Activated CD4-positive, alpha-beta T cell treated with anti-CD3 and anti-CD28 coated beads, Interleukin-2, amount 10 ng/mL, durations not matched to agents 24 days and 14 days (primary cell): ENCODE results near the gene GNA12. TPM values are rescaled to one million over a fixed set of nuclear protein-coding genes. Genes with fewer than 3 reads are reported as not detected.
A peak's percentile ranks its signal among the peaks of the same experiment; 100 is the strongest.
"Not testable (repeated sequence)": the region's sequence is repeated elsewhere in the genome, so short reads cannot be mapped to it uniquely, and the experiment has no call there.

Experiments
- DNase-seq: peaks from one replicate; pipeline ENCODE4 v3.0.0; 2022
- H3K27ac Mint-ChIP-seq: one replicate; pipeline ENCODE4 v1.8.0; 2022; ENCODE audit warnings: mild to moderate bottlenecking, mixed read lengths
- H3K27me3 Mint-ChIP-seq: one replicate; pipeline ENCODE4 v1.8.0; 2022; ENCODE audit warnings: mixed read lengths
- H3K36me3 Mint-ChIP-seq: one replicate; pipeline ENCODE4 v1.8.0; 2022; ENCODE audit warnings: low read depth, mild to moderate bottlenecking, mixed read lengths
- H3K4me1 Mint-ChIP-seq: one replicate; pipeline ENCODE4 v1.8.0; 2021; ENCODE audit warnings: mixed read lengths
- H3K4me3 Mint-ChIP-seq: one replicate; pipeline ENCODE4 v1.8.0; 2022; ENCODE audit warnings: mild to moderate bottlenecking, moderate library complexity, mixed read lengths
- H3K9me3 Mint-ChIP-seq: one replicate; pipeline ENCODE4 v1.8.0; 2021; ENCODE audit warnings: mixed read lengths
- intact Hi-C: fragments of 100-400 bp; cut with micrococcal nuclease; formaldehyde crosslinking; loops from one replicate; pipeline ENCODE4 v1.15.1; 2023
- total RNA-seq: library from RNA; stranded (reverse); gene quantifications from 2 replicates; pipeline ENCODE4 v1.2.3, GENCODE V29; 2022

GNA12 gene
- total RNA-seq, 1 donor from 2014 or later = 31.0 TPM

DNA sequence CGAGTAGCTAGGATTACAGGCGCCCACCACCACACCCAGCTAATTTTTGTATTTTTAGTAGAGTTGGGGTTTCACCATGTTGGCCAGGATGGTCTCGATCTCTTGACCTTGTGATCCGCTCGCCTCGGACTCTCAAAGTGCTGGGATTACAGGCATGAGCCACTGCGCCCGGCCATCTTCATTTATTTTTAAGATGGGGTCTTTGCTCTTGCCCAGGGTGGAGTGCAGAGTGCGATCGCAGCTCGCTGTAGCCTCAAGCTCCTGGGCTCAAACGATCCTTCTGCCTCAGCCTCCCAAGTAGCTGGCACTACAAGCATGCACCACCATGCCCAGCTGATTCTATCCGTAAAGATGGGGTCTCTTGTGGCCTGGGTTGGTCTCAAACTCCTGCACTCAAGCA is 116.9 kb downstream of the GNA12 start:
- H3K9me3 Mint-ChIP-seq, H3K4me3 Mint-ChIP-seq, H3K27ac Mint-ChIP-seq, intact Hi-C loops, H3K4me1 Mint-ChIP-seq, H3K27me3 Mint-ChIP-seq, DNase-seq, H3K36me3 Mint-ChIP-seq: not testable (repeated sequence)

DNA sequence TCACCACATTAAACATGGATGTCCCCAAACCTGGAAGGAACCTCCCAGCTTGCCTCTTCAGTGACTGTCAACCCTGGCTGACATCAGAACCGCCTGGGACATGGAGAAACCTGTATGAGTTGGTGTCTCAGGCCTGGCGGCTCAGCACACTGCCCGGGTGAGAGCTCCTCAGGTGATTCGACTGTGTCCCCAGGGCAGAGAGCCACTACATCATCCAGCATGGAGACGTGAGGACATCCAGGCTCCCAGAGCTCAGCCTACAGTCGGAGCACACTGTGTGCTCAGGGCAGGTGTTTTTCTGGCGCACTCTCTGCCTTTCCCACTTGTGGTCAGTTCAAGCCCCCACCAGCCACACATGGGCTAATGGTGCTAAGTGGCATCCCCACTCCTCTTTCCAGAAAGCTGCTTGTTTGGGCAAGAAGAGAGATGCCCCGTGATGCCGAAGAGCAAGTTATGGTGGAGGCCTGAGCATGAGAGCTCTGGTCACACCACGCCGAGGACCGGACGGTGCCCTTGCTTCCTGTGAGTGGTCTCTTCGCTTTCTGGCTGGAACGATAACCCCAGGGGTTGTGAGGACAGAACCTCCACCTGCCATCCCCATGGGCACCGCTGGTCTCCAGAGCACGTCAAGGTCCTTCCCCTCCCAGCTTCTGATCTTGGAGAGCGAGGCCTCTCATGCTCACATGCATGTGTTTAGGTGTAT is 117.6 kb downstream of the GNA12 start:
- no peak for DNase-seq
- H3K36me3 Mint-ChIP-seq = peaks cover 9% of the 10 kb centered on the region
- no peak overlapping the region for H3K27ac Mint-ChIP-seq
- H3K4me1 Mint-ChIP-seq = peaks cover 1% of the 10 kb centered on the region
- no peaks in the 10 kb centered on the region for H3K9me3 Mint-ChIP-seq
- intact Hi-C loops = no loop called here
- no peak overlapping the region for H3K4me3 Mint-ChIP-seq
- no peaks in the 10 kb centered on the region for H3K27me3 Mint-ChIP-seq

DNA sequence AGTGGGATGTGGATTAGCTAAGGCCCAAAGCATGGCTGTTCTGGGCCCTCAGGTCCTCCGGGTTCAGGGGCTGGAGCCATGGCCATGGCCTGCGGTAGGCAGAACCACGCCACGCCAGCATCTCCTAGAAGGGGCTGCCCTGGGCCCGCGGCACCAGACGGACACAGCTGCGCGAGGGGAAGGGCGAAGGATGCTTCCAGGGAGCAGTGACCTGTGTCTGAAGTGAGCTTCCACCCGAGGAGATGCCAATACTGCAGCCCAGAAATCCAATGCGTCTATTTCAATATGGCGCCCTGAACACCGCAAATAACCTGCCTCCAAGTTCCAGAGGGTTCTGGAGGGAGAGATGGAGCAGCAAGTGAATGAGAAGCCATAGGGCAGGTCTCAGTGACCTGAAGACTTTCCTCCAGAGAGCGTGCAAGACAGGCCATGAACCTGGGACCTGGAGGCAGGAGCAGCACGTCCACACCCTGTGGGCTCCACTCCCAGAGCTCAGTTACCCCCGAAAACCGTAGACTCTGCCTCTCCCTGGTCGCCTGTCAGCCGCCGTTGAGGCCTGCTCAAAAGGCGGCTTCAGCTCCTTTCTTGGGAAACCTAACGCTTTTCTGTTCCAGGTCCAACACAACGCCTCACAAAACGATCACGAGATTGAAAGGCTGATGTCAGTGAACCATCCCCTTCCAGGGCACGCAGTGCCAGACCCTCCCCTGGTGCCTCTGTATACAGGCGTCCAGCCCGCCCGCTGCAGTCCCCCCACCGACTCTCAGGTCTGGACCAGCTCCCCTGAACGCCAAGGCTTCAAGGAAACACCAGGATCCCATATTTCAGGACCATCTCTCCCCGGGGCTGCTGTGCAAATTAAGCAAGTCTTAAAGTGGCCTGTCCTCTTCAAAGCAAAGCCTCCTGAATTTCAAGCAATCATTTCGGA is 118.7 kb downstream of the GNA12 start:
- no peak for DNase-seq
- no peaks in the 10 kb centered on the region for H3K9me3 Mint-ChIP-seq

DNA sequence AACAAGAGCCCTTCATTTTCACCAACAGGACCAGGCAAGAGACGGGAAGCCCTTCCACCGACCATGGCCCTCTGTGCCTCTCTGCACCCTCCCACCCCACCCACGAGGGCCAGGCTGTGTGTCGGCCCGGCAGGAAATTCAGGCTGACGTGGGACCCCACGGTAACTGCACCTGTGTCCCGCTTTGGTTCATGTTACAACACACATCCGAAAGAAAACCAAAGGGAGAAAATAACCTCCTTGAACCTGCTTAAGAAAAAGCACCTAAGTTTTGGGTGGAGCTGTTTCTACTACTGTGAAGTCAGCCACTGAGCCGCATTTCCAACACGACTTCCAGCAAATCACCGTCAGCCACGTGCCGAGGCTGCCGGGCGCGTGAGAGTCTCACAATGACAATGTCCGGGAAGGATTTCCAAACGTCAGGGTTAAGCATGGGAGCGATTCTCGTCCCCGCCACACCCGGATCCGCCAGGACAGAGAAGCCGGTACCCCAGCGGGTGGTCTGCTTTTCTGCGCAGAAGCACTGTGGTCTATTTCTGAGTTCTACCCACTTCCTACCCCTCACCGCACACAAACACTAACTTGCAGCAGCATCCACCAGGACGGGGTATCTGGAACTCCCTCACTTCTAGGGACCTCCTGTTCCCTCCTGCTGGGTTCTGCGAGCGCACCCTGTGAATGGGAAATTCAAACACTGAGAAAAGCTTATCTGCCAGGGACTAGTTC is 119.5 kb downstream of the GNA12 start:
- Mint-ChIP-seq H3K4me1 (peaks cover 12% of the 10 kb centered on the region), H3K27ac (no peak overlapping the region), H3K27me3 (no peaks in the 10 kb centered on the region), H3K36me3 (peaks cover 8% of the 10 kb centered on the region), H3K9me3 (no peaks in the 10 kb centered on the region), H3K4me3 (no peak overlapping the region)
- intact Hi-C loops = no loop called here
- DNase-seq = no peak

More for the DNA sequence above, 118.7 kb downstream of the GNA12 start:
- H3K4me1 Mint-ChIP-seq = peaks cover 7% of the 10 kb centered on the region
- no peak overlapping the region for H3K27ac Mint-ChIP-seq
- no peak overlapping the region for H3K4me3 Mint-ChIP-seq
- no peaks in the 10 kb centered on the region for H3K27me3 Mint-ChIP-seq
- intact Hi-C loops = no loop called here
- peaks cover 12% of the 10 kb centered on the region for H3K36me3 Mint-ChIP-seq

DNA sequence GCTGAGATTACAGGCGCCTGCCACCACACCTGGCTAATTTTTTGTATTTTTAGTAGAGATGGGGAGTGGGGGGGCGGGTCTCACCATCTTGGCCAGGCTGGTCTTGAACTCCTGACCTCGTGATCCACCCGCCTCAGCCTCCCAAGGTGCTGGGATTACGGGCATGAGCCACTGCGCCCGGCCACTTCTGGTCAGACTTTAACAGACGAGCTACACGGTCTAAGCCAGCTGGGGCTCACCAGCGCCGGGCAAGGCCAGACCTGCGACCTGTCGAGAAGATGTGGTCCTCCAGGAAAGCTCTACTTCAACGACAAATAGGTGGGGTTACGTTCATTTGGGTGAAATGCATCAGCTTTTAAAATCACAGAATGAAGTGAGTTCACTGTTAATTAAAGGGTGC is 120.1 kb downstream of the GNA12 start:
- H3K36me3 Mint-ChIP-seq, intact Hi-C loops, DNase-seq, H3K9me3 Mint-ChIP-seq, H3K27ac Mint-ChIP-seq, H3K4me3 Mint-ChIP-seq, H3K27me3 Mint-ChIP-seq: not testable (repeated sequence)
- H3K4me1 Mint-ChIP-seq = peaks cover 14% of the 10 kb centered on the region

DNA sequence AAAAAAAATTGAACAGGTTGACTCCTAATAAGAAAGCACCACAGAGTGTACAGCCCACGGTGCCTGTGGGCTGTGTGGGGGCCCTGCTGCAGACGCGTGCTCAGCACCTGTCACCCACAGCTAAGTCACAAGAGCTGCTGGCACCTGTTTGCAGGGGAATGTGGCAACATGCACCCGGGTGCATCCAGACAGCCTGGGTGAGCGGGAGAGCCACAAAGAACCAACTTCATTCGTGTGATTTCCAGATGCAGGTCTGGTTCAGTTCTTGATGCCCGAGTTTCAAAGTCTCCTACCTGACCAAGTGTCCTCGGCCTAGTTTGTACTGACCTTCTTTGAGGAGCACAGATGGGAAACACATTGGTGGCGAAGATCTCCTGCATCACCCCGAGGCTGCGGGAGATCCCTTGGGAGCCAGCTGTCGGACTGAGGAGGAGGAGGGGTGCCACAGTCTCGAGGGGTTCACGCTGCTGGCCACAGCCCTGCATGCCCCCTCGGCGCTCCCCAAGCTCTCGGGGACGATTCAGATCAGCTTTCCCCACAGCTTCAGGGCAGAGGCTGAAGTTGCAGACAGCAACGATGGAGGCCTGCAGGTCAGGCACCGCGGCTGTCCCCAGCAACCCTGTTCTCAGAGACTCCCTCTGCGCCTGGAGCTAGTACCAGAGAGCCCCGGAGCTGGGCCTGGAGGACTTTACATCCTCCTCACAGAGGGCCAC is 120.8 kb downstream of the GNA12 start:
- Mint-ChIP-seq H3K27ac (no peak overlapping the region), H3K4me1 (peaks cover 20% of the 10 kb centered on the region), H3K27me3 (no peaks in the 10 kb centered on the region), H3K4me3 (no peak overlapping the region), H3K36me3 (peaks cover 8% of the 10 kb centered on the region), H3K9me3 (no peaks in the 10 kb centered on the region)
- intact Hi-C loops = no loop called here
- DNase-seq = no peak

DNA sequence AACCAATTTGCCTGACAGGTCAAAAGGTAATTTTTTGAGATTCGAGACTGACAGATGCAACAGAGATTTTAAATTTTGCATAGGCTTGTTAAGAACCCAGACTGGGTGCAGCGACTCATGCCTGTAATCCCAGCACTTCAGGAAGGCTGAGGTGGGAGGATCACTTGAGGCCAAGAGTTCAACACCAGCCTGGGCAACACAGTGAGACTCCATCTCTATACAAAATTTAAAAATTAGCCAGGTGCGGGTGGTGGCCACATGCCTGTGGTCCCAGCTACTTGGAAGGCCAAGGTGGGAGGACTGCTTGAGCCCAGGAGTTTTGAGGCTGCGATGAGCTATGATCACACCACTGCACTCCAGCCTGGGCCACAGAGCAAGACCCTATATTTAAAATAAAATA is 121.5 kb downstream of the GNA12 start:
- no peak for DNase-seq
- no peaks in the 10 kb centered on the region for H3K9me3 Mint-ChIP-seq
- H3K4me3 Mint-ChIP-seq = no peak overlapping the region
- intact Hi-C loops = no loop called here
- peaks cover 26% of the 10 kb centered on the region for H3K4me1 Mint-ChIP-seq
- H3K27ac Mint-ChIP-seq = no peak overlapping the region
- H3K36me3 Mint-ChIP-seq = peaks cover 8% of the 10 kb centered on the region
- no peaks in the 10 kb centered on the region for H3K27me3 Mint-ChIP-seq

DNA sequence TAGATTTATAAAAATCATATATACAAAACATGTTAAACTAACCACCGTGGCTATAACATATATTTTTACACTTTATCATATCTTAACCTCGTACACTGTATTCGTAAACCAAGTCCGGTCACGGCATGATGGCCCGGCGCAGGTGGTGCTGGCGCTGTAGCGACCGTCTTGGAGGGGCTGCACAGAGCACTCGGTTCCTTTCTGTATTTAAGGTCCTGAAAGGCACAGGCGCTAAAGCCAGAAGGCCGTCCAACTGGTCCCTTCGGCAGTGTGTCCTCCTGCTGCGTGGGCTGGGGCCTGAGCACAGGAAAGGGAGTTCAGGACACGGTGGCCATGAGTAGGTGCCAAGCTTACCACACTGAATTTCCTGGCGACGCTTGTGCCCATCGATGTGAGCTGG is 122.3 kb downstream of the GNA12 start:
- no peak overlapping the region for H3K4me3 Mint-ChIP-seq
- H3K27me3 Mint-ChIP-seq = no peaks in the 10 kb centered on the region
- no peak for DNase-seq
- H3K36me3 Mint-ChIP-seq = peaks cover 8% of the 10 kb centered on the region
- H3K4me1 Mint-ChIP-seq = peaks cover 32% of the 10 kb centered on the region
- H3K9me3 Mint-ChIP-seq = no peaks in the 10 kb centered on the region
- intact Hi-C loops = loop anchor here (2.0 kb wide), 2 partner anchors 37 to 141 kb away; no protein-coding TSS in a partner anchor
- H3K27ac Mint-ChIP-seq = no peak overlapping the region

DNA sequence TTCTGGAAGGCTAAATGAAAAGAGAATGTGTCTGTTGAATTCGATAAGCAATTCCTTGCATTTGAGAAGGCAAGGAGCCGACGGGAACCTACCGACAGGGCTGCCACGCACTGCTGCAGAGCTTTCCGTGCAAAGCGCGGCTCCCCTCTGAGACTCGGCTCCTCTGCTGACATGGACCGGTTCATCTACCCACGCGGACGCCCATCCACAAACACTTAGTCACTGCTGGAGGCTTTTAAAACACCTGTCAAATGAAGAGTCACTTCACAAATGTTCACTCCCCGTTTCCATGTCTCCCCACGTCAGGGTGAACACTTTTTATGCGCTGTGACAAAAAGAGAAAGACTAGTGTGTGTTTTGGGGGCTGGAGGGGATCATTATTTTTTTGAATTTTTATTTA is 124.1 kb downstream of the GNA12 start:
- H3K9me3 Mint-ChIP-seq = no peaks in the 10 kb centered on the region
- intact Hi-C loops = loop anchor here (2.0 kb wide), 2 partner anchors 39 to 143 kb away; no protein-coding TSS in a partner anchor
- no peak overlapping the region for H3K4me3 Mint-ChIP-seq
- no peak overlapping the region for H3K27ac Mint-ChIP-seq
- no peaks in the 10 kb centered on the region for H3K27me3 Mint-ChIP-seq
- H3K36me3 Mint-ChIP-seq = peaks cover 4% of the 10 kb centered on the region
- no peak for DNase-seq
- H3K4me1 Mint-ChIP-seq = peaks cover 50% of the 10 kb centered on the region

DNA sequence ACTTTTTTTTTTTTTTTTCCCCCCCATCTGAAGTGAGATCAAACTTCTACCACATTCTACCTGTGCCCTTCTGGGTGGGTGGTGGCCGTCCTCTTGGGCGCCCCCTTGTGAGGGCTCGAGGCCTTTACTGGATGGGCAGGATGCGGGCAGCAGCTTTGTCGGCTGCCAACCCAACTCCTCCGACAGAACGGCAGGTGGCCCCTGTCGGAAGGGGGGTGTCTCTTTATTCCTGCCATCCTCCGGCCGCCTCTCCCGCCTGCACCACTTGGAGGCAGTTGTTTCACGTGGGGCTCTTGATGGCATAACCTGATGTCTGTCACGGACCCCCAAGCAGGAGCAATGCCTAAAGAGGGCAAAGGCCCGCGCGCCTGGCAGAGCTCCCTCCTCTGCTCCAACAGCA is 125.1 kb downstream of the GNA12 start:
- Mint-ChIP-seq H3K27me3 (no peaks in the 10 kb centered on the region), H3K36me3 (peaks cover 6% of the 10 kb centered on the region), H3K4me3 (no peak overlapping the region), H3K27ac (no peak overlapping the region), H3K4me1 (peaks cover 56% of the 10 kb centered on the region), H3K9me3 (no peaks in the 10 kb centered on the region)
- DNase-seq = peak; percentile 87
- intact Hi-C loops = loop anchor here (5.0 kb wide), 1 partner anchor 123 kb away; the partner anchor contains the start of gene GNA12

DNA sequence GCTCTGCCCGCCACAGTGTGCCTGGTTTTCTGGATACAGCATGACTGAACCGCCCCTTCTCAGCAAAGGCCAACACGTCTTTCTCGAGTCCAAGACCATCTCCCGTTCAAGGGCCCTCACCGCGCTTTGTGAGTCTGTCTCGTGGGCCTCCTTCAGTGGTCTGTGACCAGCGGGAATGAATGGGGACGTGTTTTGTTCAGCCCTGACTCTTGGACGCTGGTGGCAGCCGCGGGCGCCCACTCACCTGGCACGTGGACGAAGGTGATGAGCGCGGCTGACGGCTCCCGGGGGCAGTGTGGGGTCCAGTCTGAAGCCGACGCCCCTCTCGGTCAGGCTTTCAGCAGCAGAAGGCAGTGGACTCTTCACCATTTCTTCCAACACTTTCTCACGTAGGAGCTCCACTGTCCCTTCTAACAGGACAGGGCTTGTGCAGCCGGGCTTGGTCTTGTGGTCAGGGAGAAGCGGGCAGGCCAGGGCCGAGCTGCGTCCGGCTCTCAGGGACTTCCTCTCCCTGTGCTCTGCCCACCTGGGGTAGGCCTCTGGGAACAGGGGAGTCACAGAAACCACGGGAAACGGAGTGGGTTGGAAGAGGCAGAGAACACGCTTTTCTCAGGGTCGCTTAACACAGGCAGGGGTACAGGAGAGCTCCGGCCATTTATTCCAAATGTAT is 125.7 kb downstream of the GNA12 start:
- H3K36me3 Mint-ChIP-seq = peaks cover 6% of the 10 kb centered on the region
- peaks cover 61% of the 10 kb centered on the region for H3K4me1 Mint-ChIP-seq
- peaks cover 5% of the 10 kb centered on the region for H3K27me3 Mint-ChIP-seq
- no peak overlapping the region for H3K27ac Mint-ChIP-seq
- no peak for DNase-seq
- intact Hi-C loops = loop anchor here (5.0 kb wide), 1 partner anchor 124 kb away; the partner anchor contains the start of gene GNA12
- H3K4me3 Mint-ChIP-seq = peak overlapping the region; percentile 15
- H3K9me3 Mint-ChIP-seq = no peaks in the 10 kb centered on the region

DNA sequence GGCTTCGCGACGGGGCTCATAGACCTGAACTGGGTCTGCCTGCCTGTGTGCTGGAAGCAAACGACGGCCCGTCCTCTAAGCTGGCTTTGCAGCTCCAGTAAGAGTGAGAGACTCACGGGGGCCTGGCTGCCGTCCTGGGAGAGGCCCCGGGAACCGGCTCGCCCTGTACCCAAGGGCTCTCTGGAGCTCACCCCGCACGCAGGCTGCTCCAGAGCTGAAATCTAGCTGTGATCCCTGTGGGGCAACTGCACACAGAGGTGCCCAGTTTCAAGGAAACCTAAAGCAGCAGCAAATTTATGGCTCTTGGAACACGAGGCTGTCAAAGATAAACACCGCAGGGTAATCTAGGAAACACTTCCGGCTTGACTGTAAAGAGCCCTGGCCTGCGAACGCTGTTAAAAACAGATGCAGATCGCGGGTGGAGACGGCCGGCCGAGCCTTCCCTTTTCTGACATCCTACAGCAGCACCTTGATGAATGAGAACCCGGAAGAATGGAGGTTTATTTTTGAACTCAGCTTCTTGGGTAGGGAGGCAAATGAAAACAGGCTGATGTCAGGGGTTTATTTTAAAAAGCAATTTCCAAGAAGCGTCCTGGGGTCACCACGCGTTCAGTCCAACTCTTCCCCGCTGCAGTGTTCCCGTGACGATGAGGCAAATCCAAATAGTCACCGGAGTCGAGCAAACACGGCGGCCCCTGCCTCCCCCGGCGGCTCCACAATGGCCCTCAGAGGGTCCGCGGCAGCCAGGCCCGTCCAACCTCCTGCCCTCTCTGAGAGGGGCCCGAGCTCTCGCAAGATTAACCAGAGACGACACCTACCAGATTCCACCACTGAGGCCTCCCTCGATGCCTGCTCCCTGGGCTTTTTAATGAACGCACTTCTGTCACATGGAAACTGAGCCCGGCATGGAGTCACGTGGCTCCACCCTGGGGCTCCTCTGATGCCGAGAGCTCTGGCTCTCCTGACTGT is 126.5 kb downstream of the GNA12 start:
- H3K4me3 Mint-ChIP-seq = peak overlapping the region; percentile 23

More for the DNA sequence above, 126.5 kb downstream of the GNA12 start:
- Mint-ChIP-seq H3K36me3 (peaks cover 6% of the 10 kb centered on the region), H3K27me3 (peaks cover 5% of the 10 kb centered on the region), H3K27ac (peak overlapping the region; percentile 36), H3K4me1 (peaks cover 62% of the 10 kb centered on the region), H3K9me3 (no peaks in the 10 kb centered on the region)
- peak; percentile 82 for DNase-seq
- intact Hi-C loops = loop anchor here (5.0 kb wide), 1 partner anchor 125 kb away; the partner anchor contains the start of gene GNA12
